A549 (cell line): ENCODE measurements around the gene GLRA3.

ENCODE experiments used
- CTCF ChIP-seq: fragments of >200 bp; sonication (Bioruptor Twin); formaldehyde crosslinking; IDR thresholded peaks from 3 replicates; pipeline ENCODE4 v1.5.1; 2016
- EP300 ChIP-seq, 2 experiments: fragments of >200 bp; sonication (Bioruptor Twin); formaldehyde crosslinking; IDR thresholded peaks; 2 replicates in 1 of 2; 3 replicates in 1 of 2; pipeline ENCODE4 v1.6.1; 2016 to 2017
- KDM5A ChIP-seq: fragments of 200-600 bp; sonication (generic); IDR thresholded peaks from 2 replicates; pipeline ENCODE4 v1.6.1; 2016; ENCODE audit warnings: antibody characterized with exemption, mild to moderate bottlenecking
- MAFK ChIP-seq: fragments of 450-650 bp; IDR thresholded peaks from 2 replicates; pipeline ENCODE4 v1.6.1; 2014; ENCODE audit not compliant: partially characterized antibody
- POLR2A ChIP-seq: IDR thresholded peaks from 2 replicates; pipeline ENCODE4 v1.6.1; 2012; ENCODE audit warnings: mild to moderate bottlenecking, low read length
- RFX5 ChIP-seq: fragments of 450-650 bp; IDR thresholded peaks from 2 replicates; pipeline ENCODE4 v1.7.1; 2014; ENCODE audit warnings: antibody characterized with exemption, mild to moderate bottlenecking, moderate library complexity
- SMC3 ChIP-seq: fragments of >200 bp; sonication (Bioruptor Twin); formaldehyde crosslinking; IDR thresholded peaks from 3 replicates; pipeline ENCODE4 v1.6.1; 2018; ENCODE audit warnings: inconsistent platforms
- TF ChIP-seq, protein P1 (sequence below): fragments of 450-650 bp; IDR thresholded peaks from 2 replicates; pipeline ENCODE4 v1.6.1; 2014; ENCODE audit warnings: antibody characterized with exemption
- TF ChIP-seq, protein P2 (sequence below): IDR thresholded peaks from 2 replicates; pipeline ENCODE4 v1.6.1; 2012

- no peak for TF ChIP-seq CTCF
- TF ChIP-seq SMC3, result no peak
- TF ChIP-seq, protein P1, sequence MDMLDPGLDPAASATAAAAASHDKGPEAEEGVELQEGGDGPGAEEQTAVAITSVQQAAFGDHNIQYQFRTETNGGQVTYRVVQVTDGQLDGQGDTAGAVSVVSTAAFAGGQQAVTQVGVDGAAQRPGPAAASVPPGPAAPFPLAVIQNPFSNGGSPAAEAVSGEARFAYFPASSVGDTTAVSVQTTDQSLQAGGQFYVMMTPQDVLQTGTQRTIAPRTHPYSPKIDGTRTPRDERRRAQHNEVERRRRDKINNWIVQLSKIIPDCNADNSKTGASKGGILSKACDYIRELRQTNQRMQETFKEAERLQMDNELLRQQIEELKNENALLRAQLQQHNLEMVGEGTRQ, result no peak
- no peak for TF ChIP-seq MAFK
- TF ChIP-seq POLR2A, result no peak
- TF ChIP-seq RFX5, result no peak
- no peak for TF ChIP-seq EP300 (IDR thresholded peaks at IDR 0.05)
- TF ChIP-seq, protein P2, sequence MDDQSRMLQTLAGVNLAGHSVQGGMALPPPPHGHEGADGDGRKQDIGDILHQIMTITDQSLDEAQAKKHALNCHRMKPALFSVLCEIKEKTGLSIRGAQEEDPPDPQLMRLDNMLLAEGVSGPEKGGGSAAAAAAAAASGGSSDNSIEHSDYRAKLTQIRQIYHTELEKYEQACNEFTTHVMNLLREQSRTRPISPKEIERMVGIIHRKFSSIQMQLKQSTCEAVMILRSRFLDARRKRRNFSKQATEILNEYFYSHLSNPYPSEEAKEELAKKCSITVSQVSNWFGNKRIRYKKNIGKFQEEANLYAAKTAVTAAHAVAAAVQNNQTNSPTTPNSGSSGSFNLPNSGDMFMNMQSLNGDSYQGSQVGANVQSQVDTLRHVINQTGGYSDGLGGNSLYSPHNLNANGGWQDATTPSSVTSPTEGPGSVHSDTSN, result no peak
- TF ChIP-seq KDM5A, result no peak
Measured at GRCh38 chr4:174604198-174604597, 224.8 kb downstream of the GLRA3 start.
